HG02852 (cell line): ENCODE data around the gene RAP2B.

Experiments used
- ATAC-seq: cut with Tn5 transposase; IDR thresholded peaks from one replicate; pipeline ENCODE4 v1.9.1; 2021; ENCODE audit warnings: mild to moderate bottlenecking, moderate library complexity; ENCODE audit not compliant: unreplicated experiment

Gene RAP2B

DNA sequence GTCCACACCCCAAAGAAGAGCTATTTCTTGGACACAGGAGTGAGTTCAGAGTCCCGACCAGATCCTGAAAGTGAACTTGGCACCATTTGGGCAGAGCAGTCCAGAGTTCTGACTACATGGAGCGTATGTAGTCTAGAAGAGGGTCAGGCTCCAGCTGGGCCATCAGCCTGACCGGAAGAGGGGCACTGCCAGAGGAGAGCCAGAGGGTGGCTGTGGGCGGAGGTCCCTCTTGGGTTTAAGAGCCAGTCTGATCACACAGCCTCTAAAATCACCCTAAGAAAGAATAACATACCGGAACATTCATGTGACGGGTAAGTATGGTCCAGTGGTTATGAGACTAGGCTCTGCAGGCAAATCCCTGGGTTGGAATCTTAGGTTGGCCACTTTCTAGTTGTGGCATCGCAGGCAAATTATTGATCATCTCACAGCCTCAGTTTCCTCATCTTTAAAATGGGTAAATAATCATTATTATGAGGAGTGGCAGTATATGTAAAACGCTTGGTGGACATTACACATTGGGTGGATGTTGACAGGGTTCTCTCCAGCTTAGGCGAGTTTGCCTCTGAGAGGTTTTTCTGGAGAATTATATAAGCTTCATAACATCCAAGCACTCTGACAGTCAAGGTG is 2.1 kb upstream of the RAP2B start:
- no peak for ATAC-seq

DNA sequence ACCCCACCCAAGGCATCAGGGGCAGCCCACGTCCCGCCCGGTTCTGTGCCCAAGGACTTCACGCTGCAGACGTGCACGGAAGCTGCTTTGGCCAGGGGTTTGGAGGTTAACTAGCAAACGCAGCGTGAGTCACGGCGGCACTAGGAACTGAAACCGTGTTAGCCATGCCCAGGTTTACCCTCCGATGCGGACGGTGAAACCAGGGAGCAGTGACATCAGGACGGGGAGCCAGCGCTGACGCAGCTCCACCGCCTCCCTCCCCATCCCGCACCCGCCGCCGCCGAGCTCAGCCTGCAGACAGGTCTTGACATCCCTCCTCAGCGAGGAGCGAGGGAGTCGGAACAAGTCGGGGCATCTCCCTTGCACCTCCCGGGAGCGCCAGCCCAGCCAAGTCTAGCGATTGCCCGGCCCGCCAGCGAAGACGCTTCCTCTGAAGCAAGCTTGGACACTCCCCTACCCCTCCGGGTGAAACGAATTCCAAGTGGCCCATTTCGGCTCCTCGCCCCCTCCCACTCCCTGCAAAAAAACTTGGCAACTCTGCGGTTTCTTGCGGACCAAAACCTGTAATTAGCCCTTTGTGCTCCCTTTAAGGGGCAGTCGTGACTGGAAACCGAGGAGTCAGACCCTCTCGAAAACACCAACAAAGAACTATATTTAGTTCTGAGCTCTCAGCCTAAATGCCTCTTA is 1.4 kb upstream of the RAP2B start:
- peak; percentile 22 for ATAC-seq

GRCh38 chr3:153161138-153161713 is 800 bp upstream of the RAP2B start:
- peak; percentile 77 for ATAC-seq

DNA sequence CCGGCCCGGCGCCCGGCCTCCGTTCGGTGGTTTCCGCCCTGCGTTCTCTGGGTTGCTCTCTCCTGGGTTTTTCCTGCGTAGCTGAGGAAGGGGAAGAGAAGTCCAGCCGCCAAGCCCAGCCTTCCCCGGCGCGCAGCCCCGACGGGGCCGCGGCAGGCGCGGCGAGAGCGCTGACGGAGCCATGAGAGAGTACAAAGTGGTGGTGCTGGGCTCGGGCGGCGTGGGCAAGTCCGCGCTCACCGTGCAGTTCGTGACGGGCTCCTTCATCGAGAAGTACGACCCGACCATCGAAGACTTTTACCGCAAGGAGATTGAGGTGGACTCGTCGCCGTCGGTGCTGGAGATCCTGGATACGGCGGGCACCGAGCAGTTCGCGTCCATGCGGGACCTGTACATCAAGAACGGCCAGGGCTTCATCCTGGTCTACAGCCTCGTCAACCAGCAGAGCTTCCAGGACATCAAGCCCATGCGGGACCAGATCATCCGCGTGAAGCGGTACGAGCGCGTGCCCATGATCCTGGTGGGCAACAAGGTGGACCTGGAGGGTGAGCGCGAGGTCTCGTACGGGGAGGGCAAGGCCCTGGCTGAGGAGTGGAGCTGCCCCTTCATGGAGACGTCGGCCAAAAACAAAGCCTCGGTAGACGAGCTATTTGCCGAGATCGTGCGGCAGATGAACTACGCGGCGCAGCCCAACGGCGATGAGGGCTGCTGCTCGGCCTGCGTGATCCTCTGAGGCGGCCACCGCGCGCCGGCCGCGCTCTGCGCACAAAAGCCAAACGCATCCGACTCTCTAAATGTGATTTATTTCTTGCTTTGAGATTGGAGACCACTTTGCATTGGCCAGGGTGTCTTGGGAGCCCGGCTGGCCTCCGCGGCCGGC is 727 bp downstream of the RAP2B start:
- ATAC-seq, result peak; percentile 3

DNA sequence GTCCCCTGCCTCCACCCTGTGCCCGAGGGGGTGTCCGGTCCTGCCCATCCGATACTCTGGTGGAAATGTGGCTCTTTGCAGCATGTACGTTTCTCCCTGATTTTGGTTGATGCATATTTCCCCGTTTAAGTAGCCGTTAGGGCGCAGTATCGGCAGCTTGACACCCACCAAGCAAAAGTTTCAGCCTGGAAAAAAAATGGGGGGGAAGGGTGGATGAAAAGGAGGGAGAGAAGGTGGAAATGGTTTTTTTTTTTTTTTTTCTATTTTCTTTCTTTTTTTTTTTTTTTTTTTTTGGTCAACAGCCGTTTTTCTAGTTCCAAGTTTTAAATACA is 1.3 kb downstream of the RAP2B start:
- no peak for ATAC-seq

DNA sequence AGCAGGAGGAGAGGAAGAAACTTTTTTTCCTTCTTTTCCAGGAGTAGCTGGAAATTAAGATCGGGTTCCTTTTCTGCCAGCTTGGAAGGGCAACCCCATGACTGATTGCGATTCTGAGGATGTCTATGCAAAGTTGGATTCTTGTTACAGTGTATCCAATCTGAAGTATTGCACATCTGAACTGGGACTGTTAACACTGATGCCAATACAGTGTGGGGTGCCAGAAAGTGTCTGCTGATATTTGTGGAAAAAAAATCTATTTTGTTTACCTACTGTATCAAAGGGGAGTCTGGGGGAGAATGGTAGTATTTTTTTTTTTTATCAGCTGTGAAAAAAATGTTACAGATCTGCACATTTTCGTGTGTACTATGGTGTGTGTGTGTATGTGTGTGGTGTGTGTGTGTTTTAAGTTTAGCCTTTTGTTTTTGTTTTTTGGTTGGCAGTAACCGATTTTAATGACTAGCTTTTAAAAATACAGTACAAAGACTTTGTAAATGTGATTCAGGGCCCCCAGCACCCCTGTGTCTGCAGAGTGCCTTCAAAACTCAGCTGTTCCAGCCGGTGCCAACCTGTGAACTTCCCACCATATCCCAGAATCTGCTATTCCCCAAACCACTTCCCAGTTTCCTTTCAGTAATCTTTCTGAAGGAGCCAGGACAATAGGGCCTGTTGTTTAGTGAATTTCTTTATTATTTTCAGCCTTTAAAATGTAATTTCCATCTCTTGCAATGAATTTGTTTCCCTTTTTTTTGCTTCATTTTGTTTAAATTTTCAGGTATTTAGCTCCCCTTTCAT is 1.9 kb downstream of the RAP2B start:
- ATAC-seq, result no peak

- ATAC-seq, result no peak
Measured at GRCh38 chr3:153165261-153165681, 3.2 kb downstream of the RAP2B start.

- no peak for ATAC-seq
Measured at GRCh38 chr3:153166206-153166605, 4.2 kb downstream of the RAP2B start.

GRCh38 chr3:153166796-153167195 is 4.8 kb downstream of the RAP2B start:
- no peak for ATAC-seq

- ATAC-seq, result no peak
Measured at GRCh38 chr3:153169793-153170383, 7.9 kb downstream of the RAP2B start.

- ATAC-seq, result no peak
Measured at GRCh38 chr3:153171256-153171655, 9.2 kb downstream of the RAP2B start.

- ATAC-seq, result no peak
Measured at GRCh38 chr3:153171918-153172317, 9.9 kb downstream of the RAP2B start.

GRCh38 chr3:153172796-153173757 is 11.1 kb downstream of the RAP2B start:
- no peak for ATAC-seq

GRCh38 chr3:153173758-153174516 is 11.9 kb downstream of the RAP2B start:
- ATAC-seq, result no peak

DNA sequence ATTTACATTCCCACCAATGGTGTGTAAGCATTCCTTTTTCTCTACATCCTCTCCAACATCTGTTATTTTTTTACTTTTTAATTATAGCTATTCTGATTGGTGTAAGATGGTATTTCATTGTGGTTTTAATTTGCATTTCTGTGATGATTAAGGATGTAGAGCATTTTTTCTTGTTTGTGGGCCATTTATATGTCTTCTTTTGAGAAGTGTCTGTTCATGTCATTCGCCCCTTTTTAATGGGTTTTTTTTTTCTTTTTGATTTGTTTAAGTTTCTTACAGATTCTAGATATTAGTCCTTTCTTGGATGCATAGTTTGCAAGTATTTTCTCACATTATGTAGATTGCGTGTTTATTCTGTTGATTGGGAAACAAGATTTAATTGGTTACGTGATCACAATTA is 14.2 kb downstream of the RAP2B start:
- no peak for ATAC-seq

DNA sequence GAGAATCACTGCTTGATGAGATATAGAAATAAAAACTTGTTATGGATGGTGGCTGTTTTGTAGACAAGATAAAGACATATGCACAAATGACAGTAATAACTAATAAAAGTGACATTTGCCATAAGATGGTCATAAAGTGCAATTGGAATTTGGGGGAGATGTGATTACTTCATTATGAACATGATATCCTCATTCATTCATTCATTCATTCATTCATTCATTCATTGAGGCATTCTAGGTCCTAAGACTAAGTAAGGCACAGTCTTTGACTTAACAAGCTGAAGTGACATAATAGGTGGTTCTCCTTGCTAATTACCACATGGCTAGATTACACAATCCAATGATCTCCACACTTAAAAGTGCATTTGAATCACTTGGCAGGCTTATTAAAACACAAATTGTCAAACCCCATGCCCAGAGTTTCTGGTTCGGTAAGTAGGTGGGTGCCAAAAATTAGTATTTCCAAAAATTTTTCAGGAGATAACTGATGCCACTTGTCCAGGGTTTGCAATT is 18.9 kb downstream of the RAP2B start:
- ATAC-seq, result no peak

GRCh38 chr3:153182501-153183293 is 20.7 kb downstream of the RAP2B start:
- ATAC-seq, result no peak
